ENCODE data around the gene RANBP3.

DNA sequence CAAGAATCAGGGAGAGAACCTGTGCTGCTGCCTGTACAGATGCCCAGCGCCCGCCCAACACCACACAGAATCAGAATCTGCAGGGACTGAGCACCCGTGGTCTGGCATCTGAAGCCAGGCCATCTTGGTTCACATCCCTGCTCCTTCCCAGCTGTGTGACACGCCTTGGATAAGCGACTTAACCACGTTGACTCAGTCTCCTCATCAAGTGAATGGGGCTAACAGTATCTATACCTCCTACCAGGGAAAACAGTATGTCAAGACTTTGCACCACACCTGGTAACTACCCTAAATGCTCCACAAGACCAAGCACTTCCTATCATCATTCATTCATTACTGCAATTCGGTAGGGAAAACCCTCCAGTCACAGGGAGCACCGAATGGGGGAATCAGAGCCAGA, 1.2 kb downstream of the RANBP3 start:
- TF ChIP-seq ZNF274 (IDR thresholded peaks at IDR 0.05; ENCODE audit: borderline replicate concordance, extremely low read depth, low read length) (no peak), TAF1 (IDR thresholded peaks at IDR 0.05; ENCODE audit: low read depth, low read length) (no peak), CHD2 (IDR thresholded peaks at IDR 0.05; ENCODE audit: low read length) (no peak), SUZ12 (IDR thresholded peaks at IDR 0.05; ENCODE audit: low read length) (no peak), POLR2A (IDR thresholded peaks at IDR 0.05; ENCODE audit: control extremely low read depth in 1 of 2, low read depth in 2 of 2, low read length in 2 of 2) (no peak), NRF1 (IDR thresholded peaks at IDR 0.05; ENCODE audit: low read depth, low read length) (no peak), TEAD4 (IDR thresholded peaks at IDR 0.05; ENCODE audit: low read depth, low read length) (no peak), NANOG (IDR thresholded peaks at IDR 0.05; ENCODE audit: insufficient read depth, low read depth, low read length, poor library complexity, severe bottlenecking) (no peak), FOSL1 (IDR thresholded peaks at IDR 0.05; ENCODE audit: insufficient read depth, low read depth, low read length) (no peak), EZH2 (IDR thresholded peaks at IDR 0.05; ENCODE audit: low read depth, low read length, severe bottlenecking) (no peak), YY1 (IDR thresholded peaks at IDR 0.05; ENCODE audit: low read depth, low read length) (no peak)
- TF ChIP-seq, protein P1, sequence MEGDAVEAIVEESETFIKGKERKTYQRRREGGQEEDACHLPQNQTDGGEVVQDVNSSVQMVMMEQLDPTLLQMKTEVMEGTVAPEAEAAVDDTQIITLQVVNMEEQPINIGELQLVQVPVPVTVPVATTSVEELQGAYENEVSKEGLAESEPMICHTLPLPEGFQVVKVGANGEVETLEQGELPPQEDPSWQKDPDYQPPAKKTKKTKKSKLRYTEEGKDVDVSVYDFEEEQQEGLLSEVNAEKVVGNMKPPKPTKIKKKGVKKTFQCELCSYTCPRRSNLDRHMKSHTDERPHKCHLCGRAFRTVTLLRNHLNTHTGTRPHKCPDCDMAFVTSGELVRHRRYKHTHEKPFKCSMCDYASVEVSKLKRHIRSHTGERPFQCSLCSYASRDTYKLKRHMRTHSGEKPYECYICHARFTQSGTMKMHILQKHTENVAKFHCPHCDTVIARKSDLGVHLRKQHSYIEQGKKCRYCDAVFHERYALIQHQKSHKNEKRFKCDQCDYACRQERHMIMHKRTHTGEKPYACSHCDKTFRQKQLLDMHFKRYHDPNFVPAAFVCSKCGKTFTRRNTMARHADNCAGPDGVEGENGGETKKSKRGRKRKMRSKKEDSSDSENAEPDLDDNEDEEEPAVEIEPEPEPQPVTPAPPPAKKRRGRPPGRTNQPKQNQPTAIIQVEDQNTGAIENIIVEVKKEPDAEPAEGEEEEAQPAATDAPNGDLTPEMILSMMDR (IDR thresholded peaks at IDR 0.05; ENCODE audit: control extremely low read depth in 1 of 3, insufficient read depth in 1 of 3, low read depth in 1 of 3, low read length in 3 of 3): no peak
- TF ChIP-seq, protein P2, sequence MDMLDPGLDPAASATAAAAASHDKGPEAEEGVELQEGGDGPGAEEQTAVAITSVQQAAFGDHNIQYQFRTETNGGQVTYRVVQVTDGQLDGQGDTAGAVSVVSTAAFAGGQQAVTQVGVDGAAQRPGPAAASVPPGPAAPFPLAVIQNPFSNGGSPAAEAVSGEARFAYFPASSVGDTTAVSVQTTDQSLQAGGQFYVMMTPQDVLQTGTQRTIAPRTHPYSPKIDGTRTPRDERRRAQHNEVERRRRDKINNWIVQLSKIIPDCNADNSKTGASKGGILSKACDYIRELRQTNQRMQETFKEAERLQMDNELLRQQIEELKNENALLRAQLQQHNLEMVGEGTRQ (IDR thresholded peaks at IDR 0.05; ENCODE audit: low read length): no peak
- TF ChIP-seq, protein P3, sequence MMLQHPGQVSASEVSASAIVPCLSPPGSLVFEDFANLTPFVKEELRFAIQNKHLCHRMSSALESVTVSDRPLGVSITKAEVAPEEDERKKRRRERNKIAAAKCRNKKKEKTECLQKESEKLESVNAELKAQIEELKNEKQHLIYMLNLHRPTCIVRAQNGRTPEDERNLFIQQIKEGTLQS (IDR thresholded peaks at IDR 0.05; ENCODE audit: insufficient read depth, low read depth, low read length): no peak

Measured in H1 (cell line).